ENCODE results near the gene PYROXD2. TPM values are rescaled to one million over a fixed set of nuclear protein-coding genes. Genes with fewer than 3 reads are reported as not detected.

Gene PYROXD2
- total and polyA plus RNA-seq, 2 of the 13 experiments (the other 11 are each of a cell fraction or from before 2014, with no cell fraction given), result 2.0 to 6.2 TPM

GRCh38 chr10:98456043-98456570 is 41.1 kb upstream of the PYROXD2 start (continued):
- TF ChIP-seq BCLAF1 (IDR thresholded peaks at IDR 0.05) (no peak), ZBTB10 (CRISPR knock-in tag; IDR thresholded peaks at IDR 0.05; ENCODE audit: borderline replicate concordance) (no peak), ZMYM3 (CRISPR knock-in tag; IDR thresholded peaks at IDR 0.05) (no peak), ZNF530 (CRISPR knock-in tag; IDR thresholded peaks at IDR 0.05; ENCODE audit: low read depth) (no peak), ZBTB8A (CRISPR knock-in tag; IDR thresholded peaks at IDR 0.05; ENCODE audit: borderline replicate concordance, low read depth) (no peak), ZNF792 (CRISPR knock-in tag; IDR thresholded peaks at IDR 0.05) (no peak), ZNF143 (CRISPR knock-in tag; IDR thresholded peaks at IDR 0.05) (no peak), RBFOX2 (IDR thresholded peaks at IDR 0.05; ENCODE audit: low read depth, low read length) (no peak), SRY (CRISPR knock-in tag; IDR thresholded peaks at IDR 0.05) (no peak)
